Stomach smooth muscle (tissue), 2 donors: ENCODE data around the gene NPEPL1.

Source experiments
- H3K27ac ChIP-seq: one replicate; pipeline ENCODE4 v1.7.0; 2013; ENCODE audit warnings: mild to moderate bottlenecking, low read length, inconsistent platforms
- H3K27me3 ChIP-seq, 2 donors: one replicate each; pipeline ENCODE4 v1.7.0; 2013; ENCODE audit warnings: low read length in 2 of 2; ENCODE audit not compliant: insufficient read depth in 2 of 2, control insufficient read depth in 1 of 2
- H3K36me3 ChIP-seq, 2 donors: one replicate each; pipeline ENCODE4 v1.7.0; 2013; ENCODE audit warnings: low read length in 2 of 2; ENCODE audit not compliant: control insufficient read depth in 2 of 2, insufficient read depth in 2 of 2
- H3K4me1 ChIP-seq: one replicate; pipeline ENCODE4 v1.7.0; 2013; ENCODE audit warnings: low read length; ENCODE audit not compliant: control insufficient read depth, insufficient read depth
- H3K4me3 ChIP-seq, 2 donors: one replicate each; pipeline ENCODE4 v1.7.0; 2013; ENCODE audit warnings: low read length in 2 of 2
- H3K9ac ChIP-seq, 2 donors: one replicate each; pipeline ENCODE4 v1.7.0; 2013; ENCODE audit warnings: low read length in 2 of 2, mild to moderate bottlenecking in 1 of 2
- H3K9me3 ChIP-seq, 2 donors: one replicate each; pipeline ENCODE4 v1.7.0; 2013; ENCODE audit warnings: low read length in 2 of 2; ENCODE audit not compliant: control insufficient read depth in 2 of 2
- donor health status: healthy.
- donor health status: Pancreatic carcinoma.

The NPEPL1 gene

DNA sequence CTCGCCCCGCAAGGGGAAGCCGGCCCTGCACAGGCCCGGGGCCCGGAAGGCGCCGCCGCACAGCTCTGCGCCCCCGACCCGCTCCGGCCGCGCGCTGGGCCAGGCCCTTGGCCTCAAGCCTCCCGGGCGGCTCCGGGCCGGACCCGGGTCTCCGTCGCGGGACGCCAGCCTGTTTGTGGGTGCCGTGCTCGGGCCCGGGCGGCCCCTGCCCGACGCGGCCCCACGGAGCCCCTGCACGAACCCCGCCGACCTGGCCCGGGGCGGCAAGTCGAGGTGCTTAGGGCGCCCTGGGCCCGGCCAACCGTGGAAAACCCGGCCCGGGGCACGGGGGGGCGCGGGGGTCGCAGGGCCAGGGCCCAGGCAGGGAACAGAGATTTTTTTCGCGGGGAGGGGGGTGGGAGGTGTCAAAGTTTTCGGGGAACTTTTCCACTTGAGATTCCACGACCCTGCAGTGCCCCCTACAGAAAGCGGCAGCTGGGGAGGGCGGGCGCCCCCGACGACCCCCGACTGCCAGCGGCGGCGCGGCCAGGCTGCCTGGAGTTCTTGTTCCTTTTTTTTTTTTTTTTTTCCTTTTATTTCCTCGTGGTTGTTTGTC is 42.3 kb upstream of the NPEPL1 start:
- no peaks in the 10 kb centered on the region for H3K36me3 ChIP-seq
- peak overlapping the region; percentile 86 for H3K27ac ChIP-seq
- H3K9ac ChIP-seq, result peak overlapping the region; percentile 58 to 99
- peaks cover 41% of the 10 kb centered on the region for H3K4me1 ChIP-seq
- H3K27me3 ChIP-seq, result no peaks in the 10 kb centered on the region
- H3K9me3 ChIP-seq, result no peaks in the 10 kb centered on the region
- H3K4me3 ChIP-seq, result peak overlapping the region; percentile 98

- Histone ChIP-seq H3K9me3 (no peaks in the 10 kb centered on the region), H3K27me3 (no peaks in the 10 kb centered on the region), H3K9ac (peak within 1 kb of the TSS; percentile 94 to 99), H3K27ac (peak within 1 kb of the TSS; percentile 86), H3K4me3 (peak within 1 kb of the TSS; percentile 98), H3K36me3 (no peaks in the 10 kb centered on the region), H3K4me1 (peaks cover 46% of the 10 kb centered on the region)
These were observed 41.6 kb upstream of the NPEPL1 start, which contains the start of gene STX16 for GRCh38 chr20:58650776-58651558. STX16 (plus strand) TSS chr20:58651283; CDS start chr20:58652007, 724 bp downstream.

DNA sequence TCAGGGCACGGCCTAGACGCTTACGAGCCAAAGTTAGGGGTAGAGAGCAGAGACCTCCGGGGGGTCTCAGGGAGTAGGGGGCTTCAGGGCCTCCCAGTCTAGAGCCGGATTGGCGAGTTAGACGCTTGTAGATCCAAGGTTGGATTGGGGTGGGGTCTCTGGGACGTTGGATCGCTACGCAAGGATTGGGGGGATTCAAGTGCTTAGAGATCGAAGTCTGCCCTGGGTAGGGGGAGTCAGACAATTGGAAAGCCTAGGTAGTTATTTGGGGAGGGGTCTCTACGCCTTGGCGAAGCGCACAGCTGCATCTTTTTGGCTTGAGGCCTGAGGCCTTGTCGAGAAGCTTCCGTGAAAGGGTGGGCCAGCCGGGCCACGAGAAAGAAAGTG is 41.0 kb upstream of the NPEPL1 start:
- H3K9ac ChIP-seq, result peak overlapping the region; percentile 94 to 99
- no peaks in the 10 kb centered on the region for H3K36me3 ChIP-seq
- H3K27me3 ChIP-seq, result no peaks in the 10 kb centered on the region
- no peaks in the 10 kb centered on the region for H3K9me3 ChIP-seq
- H3K4me1 ChIP-seq, result peaks cover 51% of the 10 kb centered on the region
- H3K27ac ChIP-seq, result peak overlapping the region; percentile 86
- H3K4me3 ChIP-seq, result peak overlapping the region; percentile 98

- H3K36me3 ChIP-seq, result no peaks in the 10 kb centered on the region
- H3K9me3 ChIP-seq, result no peaks in the 10 kb centered on the region
- H3K4me1 ChIP-seq, result peaks cover 51% of the 10 kb centered on the region
These were observed 40.5 kb upstream of the NPEPL1 start for GRCh38 chr20:58651946-58652605.

GRCh38 chr20:58652606-58653294 is 39.9 kb upstream of the NPEPL1 start:
- H3K9ac ChIP-seq, result peak overlapping the region; percentile 94 to 99
- no peaks in the 10 kb centered on the region for H3K36me3 ChIP-seq
- peaks cover 47% of the 10 kb centered on the region for H3K4me1 ChIP-seq
- peak overlapping the region; percentile 98 for H3K4me3 ChIP-seq
- H3K27me3 ChIP-seq, result no peaks in the 10 kb centered on the region
- peak overlapping the region; percentile 86 for H3K27ac ChIP-seq
- H3K9me3 ChIP-seq, result no peaks in the 10 kb centered on the region

More at GRCh38 chr20:58651946-58652605, 40.5 kb upstream of the NPEPL1 start:
- Histone ChIP-seq H3K27ac (peak overlapping the region; percentile 86), H3K4me3 (peak overlapping the region; percentile 98), H3K27me3 (no peaks in the 10 kb centered on the region), H3K9ac (peak overlapping the region; percentile 94 to 99)

GRCh38 chr20:58654337-58654736 is 38.3 kb upstream of the NPEPL1 start:
- H3K4me3 ChIP-seq, result no peak overlapping the region
- H3K27me3 ChIP-seq, result no peaks in the 10 kb centered on the region
- no peaks in the 10 kb centered on the region for H3K9me3 ChIP-seq
- H3K4me1 ChIP-seq, result peaks cover 39% of the 10 kb centered on the region
- H3K9ac ChIP-seq, result no peak overlapping the region
- H3K27ac ChIP-seq, result no peak overlapping the region
- H3K36me3 ChIP-seq, result no peaks in the 10 kb centered on the region

DNA sequence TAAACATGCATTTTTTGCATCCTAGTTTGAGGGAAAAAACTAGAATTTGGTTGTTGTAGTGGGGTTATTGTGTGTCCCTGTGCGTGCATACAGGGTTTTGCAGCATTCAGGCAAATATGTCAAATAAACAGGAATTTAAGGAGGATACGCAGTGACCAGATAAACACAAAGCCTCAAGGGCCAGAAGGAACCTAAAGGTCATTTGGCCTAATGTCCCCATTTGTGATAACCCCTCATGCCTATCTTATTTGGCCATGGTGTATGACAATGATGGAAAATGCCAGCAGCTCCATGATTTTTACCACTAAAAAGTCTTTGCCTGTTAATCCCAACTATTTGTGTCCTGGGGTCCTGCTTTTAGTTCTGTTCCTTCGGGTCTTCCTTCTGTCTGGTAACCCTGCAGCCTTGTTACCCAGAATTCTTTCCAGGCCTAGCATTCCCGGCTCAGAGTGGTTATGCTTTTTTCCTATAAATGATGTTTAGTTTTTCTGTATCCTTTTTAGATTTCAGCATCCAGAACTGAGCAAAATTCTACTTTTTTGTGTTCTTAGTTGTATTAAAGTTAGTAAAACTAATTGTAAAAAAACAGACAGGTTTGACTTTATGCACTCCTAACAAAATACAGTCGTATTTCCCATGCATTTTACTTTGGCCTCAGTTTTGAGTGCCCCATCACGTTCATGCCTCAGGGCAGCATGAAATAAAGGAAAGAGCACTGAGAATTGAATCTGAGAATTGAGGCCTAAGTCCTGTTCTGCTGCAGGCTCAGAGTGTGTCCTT is 37.1 kb upstream of the NPEPL1 start:
- peaks cover 33% of the 10 kb centered on the region for H3K4me1 ChIP-seq

DNA sequence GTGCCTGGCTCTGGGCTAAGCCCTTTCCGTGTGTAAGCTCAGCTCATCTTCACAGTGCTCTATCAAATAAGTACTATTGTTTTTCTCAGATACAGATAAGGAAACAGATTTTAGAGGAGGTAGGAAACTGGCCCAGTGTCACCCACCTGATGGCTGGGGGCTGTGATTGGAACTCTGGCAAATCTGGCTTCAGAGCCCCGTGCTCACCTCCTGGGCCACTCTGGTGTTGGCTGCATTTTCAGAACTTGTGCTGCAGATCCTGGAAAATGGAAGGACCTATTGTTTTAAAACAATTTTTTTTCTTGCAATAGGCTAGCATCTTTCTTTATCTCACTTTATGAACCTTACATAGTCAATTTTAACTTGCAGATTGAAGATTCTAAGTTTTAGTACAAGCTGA is 35.8 kb upstream of the NPEPL1 start:
- peaks cover 29% of the 10 kb centered on the region for H3K4me1 ChIP-seq
- H3K27ac ChIP-seq, result no peak overlapping the region
- no peaks in the 10 kb centered on the region for H3K27me3 ChIP-seq
- H3K9me3 ChIP-seq, result no peaks in the 10 kb centered on the region
- peaks cover 5 to 7% of the 10 kb centered on the region in 2 donors for H3K36me3 ChIP-seq
- H3K4me3 ChIP-seq, result peak overlapping the region in 1 of 2 donors; percentile 0
- H3K9ac ChIP-seq, result no peak overlapping the region

More for the DNA sequence above, 37.1 kb upstream of the NPEPL1 start:
- H3K4me3 ChIP-seq, result peak overlapping the region in 1 of 2 donors; percentile 16
- no peaks in the 10 kb centered on the region for H3K9me3 ChIP-seq
- no peaks in the 10 kb centered on the region for H3K36me3 ChIP-seq
- no peaks in the 10 kb centered on the region for H3K27me3 ChIP-seq
- peak overlapping the region in 1 of 2 donors; percentile 16 for H3K9ac ChIP-seq
- no peak overlapping the region for H3K27ac ChIP-seq

DNA sequence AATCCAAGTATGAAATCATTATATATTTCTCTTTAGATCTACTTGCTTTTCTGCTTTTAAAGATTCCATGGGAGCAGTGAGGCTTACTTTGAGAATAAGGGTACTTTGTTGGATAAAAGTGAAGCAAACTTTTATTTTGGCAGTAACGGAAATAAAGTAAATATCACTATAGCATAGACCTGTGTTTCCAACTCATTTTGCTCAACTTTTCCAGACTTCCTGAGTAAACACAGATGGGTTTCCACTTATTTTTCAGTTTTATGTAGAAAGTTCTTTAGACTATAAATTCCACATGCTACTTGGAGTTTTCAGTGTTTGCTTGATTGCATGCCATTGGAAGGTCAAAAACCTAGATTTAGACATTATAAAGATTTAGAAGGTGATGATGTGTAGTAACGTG is 35.3 kb upstream of the NPEPL1 start:
- Histone ChIP-seq H3K27ac (no peak overlapping the region), H3K9me3 (no peaks in the 10 kb centered on the region), H3K9ac (no peak overlapping the region), H3K27me3 (no peaks in the 10 kb centered on the region), H3K36me3 (peaks cover 5 to 7% of the 10 kb centered on the region in 2 donors), H3K4me1 (peaks cover 27% of the 10 kb centered on the region), H3K4me3 (no peak overlapping the region)

DNA sequence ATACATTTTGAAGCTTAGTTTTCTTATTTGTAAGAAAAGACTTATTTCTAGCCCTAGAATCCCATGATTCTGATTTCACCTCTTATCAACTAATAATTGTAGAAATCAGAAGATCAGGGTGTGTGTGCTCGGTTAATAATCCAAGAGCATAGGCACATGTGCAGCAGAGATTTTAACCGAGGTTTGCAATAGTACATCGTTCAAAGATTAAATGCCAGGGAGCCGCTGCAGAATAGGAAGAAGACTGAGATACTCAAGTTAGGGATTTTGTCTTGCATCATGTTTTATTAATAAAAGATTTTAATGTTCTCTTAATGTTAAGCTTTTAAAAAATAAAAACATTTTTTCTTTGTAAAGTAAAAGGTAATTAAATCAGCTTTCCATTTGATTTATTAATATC is 34.6 kb upstream of the NPEPL1 start:
- no peak overlapping the region for H3K27ac ChIP-seq

More for the DNA sequence above, 34.6 kb upstream of the NPEPL1 start:
- no peaks in the 10 kb centered on the region for H3K9me3 ChIP-seq
- peaks cover 21% of the 10 kb centered on the region for H3K4me1 ChIP-seq
- H3K9ac ChIP-seq, result peak overlapping the region in 1 of 2 donors; percentile 1
- no peak overlapping the region for H3K4me3 ChIP-seq
- H3K36me3 ChIP-seq, result peaks cover 6 to 7% of the 10 kb centered on the region in 2 donors
- H3K27me3 ChIP-seq, result no peaks in the 10 kb centered on the region
